Panc1 (cell line): ENCODE results near the gene POC5. TPM values are rescaled to one million over a fixed set of nuclear protein-coding genes. Genes with fewer than 3 reads are reported as not detected.

Source experiments
- total RNA-seq: library from RNA; stranded (reverse); gene quantifications from one replicate; pipeline ENCODE4 v1.2.1, GENCODE V29; 2021; ENCODE audit not compliant: unreplicated experiment

POC5 gene
- total RNA-seq, 1 experiment from 2014 or later = 19.7 TPM

Other genes with a start within 250 kb of the POC5 start
- 26.7 TPM for gene CERT1, start 205.8 kb downstream of the POC5 start, total RNA-seq
- gene POLK, start 205.5 kb downstream of the POC5 start, total RNA-seq = 21.3 TPM
- gene ANKDD1B, start 106.0 kb downstream of the POC5 start, total RNA-seq = 0.10 TPM